ENCODE data around the gene CDK12.
"Not testable (repeated sequence)": the region's sequence is repeated elsewhere in the genome, so short reads cannot be mapped to it uniquely, and the experiment has no call there.

DNA sequence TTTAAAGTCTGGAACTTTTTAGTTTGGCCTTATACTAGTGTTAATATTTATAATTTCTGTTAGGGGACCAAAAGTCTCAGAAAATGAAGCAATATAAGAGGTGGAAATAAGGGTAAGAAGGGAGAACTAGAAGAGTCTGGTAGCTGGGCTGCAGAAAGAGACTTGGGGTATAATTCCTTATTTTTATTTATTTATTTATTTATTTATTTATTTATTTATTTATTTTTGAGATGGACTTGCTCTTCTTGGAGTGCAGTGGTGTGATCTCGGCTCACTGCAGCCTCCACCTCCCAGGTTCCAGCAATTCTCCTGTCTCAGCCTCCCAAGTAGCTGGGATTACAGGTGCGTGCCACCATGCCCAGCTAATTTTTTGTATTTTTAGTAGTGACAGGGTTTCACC lies 76.1 kb downstream of the CDK12 start:
- TF ChIP-seq POLR2A (IDR thresholded peaks at IDR 0.05; ENCODE audit: low read length); RNF2 (IDR thresholded peaks at IDR 0.05; ENCODE audit: borderline replicate concordance, low read depth); CTCF (IDR thresholded peaks at IDR 0.05); RAD21 (conservative IDR thresholded peaks at IDR 0.05 in 1 of 2, IDR thresholded peaks at IDR 0.05 in 1 of 2): not testable (repeated sequence)
- TF ChIP-seq, protein P1, sequence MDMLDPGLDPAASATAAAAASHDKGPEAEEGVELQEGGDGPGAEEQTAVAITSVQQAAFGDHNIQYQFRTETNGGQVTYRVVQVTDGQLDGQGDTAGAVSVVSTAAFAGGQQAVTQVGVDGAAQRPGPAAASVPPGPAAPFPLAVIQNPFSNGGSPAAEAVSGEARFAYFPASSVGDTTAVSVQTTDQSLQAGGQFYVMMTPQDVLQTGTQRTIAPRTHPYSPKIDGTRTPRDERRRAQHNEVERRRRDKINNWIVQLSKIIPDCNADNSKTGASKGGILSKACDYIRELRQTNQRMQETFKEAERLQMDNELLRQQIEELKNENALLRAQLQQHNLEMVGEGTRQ (IDR thresholded peaks at IDR 0.05) = not testable (repeated sequence)
